Measurements from ENCODE around the gene TEX36. TPM values are rescaled to one million over a fixed set of nuclear protein-coding genes. Genes with fewer than 3 reads are reported as not detected.

TEX36 gene
- total RNA-seq, 4 donors from 2014 or later: 0.49 TPM; not detected in 3

GRCh38 chr10:125611756-125612155 lies 71.2 kb downstream of the TEX36 start:
- intact Hi-C loops (cut with DNase I; ENCODE audit: low total_unique reads): no loop called here
- no peak for TF ChIP-seq POLR2A (IDR thresholded peaks at IDR 0.05)
- TF ChIP-seq, protein P1, sequence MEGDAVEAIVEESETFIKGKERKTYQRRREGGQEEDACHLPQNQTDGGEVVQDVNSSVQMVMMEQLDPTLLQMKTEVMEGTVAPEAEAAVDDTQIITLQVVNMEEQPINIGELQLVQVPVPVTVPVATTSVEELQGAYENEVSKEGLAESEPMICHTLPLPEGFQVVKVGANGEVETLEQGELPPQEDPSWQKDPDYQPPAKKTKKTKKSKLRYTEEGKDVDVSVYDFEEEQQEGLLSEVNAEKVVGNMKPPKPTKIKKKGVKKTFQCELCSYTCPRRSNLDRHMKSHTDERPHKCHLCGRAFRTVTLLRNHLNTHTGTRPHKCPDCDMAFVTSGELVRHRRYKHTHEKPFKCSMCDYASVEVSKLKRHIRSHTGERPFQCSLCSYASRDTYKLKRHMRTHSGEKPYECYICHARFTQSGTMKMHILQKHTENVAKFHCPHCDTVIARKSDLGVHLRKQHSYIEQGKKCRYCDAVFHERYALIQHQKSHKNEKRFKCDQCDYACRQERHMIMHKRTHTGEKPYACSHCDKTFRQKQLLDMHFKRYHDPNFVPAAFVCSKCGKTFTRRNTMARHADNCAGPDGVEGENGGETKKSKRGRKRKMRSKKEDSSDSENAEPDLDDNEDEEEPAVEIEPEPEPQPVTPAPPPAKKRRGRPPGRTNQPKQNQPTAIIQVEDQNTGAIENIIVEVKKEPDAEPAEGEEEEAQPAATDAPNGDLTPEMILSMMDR (IDR thresholded peaks at IDR 0.05): no peak
- no peaks in the 10 kb centered on the region for H3K27me3 ChIP-seq
- H3K4me1 ChIP-seq: no peaks in the 10 kb centered on the region
- no peak overlapping the region for H3K4me3 ChIP-seq
- no peak overlapping the region for H3K27ac ChIP-seq
- H3K36me3 ChIP-seq: no peaks in the 10 kb centered on the region
- no peaks in the 10 kb centered on the region for H3K9me3 ChIP-seq
- no peak for DNase-seq

DNA sequence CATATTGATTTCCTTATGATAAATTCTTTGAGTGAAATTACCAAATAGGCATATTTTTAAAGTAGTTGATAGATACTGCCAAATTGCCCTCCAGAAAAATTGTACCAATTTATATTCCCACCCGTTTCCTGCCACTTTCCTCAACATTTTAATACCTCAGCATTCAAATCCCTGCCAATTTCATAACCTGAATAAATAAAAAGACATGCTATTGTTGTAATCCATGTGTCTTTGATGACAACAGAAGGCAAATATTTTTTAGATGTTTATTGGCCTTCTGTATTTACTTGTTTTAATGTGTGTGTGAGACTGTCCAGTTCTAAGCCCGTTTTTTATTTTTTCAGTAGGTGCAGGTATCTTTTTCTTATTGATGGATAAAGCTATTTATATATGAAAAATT lies 71.7 kb downstream of the TEX36 start:
- no peaks in the 10 kb centered on the region for H3K9me3 ChIP-seq
- H3K4me3 ChIP-seq: no peak overlapping the region
- no peak for DNase-seq
- H3K4me1 ChIP-seq: no peaks in the 10 kb centered on the region
- TF ChIP-seq POLR2A (IDR thresholded peaks at IDR 0.05): no peak
- TF ChIP-seq, protein P1 (IDR thresholded peaks at IDR 0.05): no peak
- intact Hi-C loops (cut with DNase I; ENCODE audit: low total_unique reads): no loop called here
- H3K27me3 ChIP-seq: no peaks in the 10 kb centered on the region
- H3K27ac ChIP-seq: no peak overlapping the region
- no peaks in the 10 kb centered on the region for H3K36me3 ChIP-seq

DNA sequence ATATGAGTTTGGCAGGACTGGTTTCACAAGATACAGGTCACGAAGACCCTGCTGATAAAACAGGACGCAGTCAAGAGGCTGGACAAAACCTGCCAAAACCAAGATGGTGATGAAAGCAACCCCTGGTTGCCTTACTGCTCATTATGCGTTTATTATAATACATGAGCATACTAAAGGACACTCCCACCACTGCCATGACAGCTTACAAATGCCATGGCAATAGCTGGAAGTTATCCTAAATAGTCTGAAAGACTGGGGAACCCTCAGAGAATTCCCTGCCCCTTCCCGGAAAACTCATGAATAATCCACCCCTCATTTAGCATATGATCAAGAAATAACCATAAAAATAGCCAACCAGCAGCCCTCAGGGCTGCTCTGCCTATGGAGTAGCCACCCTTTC lies 73.1 kb downstream of the TEX36 start:
- no peak for DNase-seq
- no peak overlapping the region for H3K27ac ChIP-seq
- no peaks in the 10 kb centered on the region for H3K36me3 ChIP-seq
- H3K4me3 ChIP-seq: no peak overlapping the region
- TF ChIP-seq, protein P1 (IDR thresholded peaks at IDR 0.05): no peak
- TF ChIP-seq POLR2A (IDR thresholded peaks at IDR 0.05): no peak
- no peaks in the 10 kb centered on the region for H3K9me3 ChIP-seq
- no peaks in the 10 kb centered on the region for H3K4me1 ChIP-seq
- intact Hi-C loops (cut with DNase I; ENCODE audit: low total_unique reads): no loop called here
- H3K27me3 ChIP-seq: no peaks in the 10 kb centered on the region

- Histone ChIP-seq H3K27me3 (no peaks in the 10 kb centered on the region), H3K9me3 (no peaks in the 10 kb centered on the region), H3K36me3 (no peaks in the 10 kb centered on the region), H3K4me3 (no peak overlapping the region), H3K27ac (no peak overlapping the region), H3K4me1 (no peaks in the 10 kb centered on the region)
- no peak for DNase-seq
- TF ChIP-seq, protein P1 (IDR thresholded peaks at IDR 0.05): no peak
- no peak for TF ChIP-seq POLR2A (IDR thresholded peaks at IDR 0.05)
- intact Hi-C loops (cut with DNase I; ENCODE audit: low total_unique reads): no loop called here
These were observed 74.5 kb downstream of the TEX36 start for GRCh38 chr10:125608474-125608873.

DNA sequence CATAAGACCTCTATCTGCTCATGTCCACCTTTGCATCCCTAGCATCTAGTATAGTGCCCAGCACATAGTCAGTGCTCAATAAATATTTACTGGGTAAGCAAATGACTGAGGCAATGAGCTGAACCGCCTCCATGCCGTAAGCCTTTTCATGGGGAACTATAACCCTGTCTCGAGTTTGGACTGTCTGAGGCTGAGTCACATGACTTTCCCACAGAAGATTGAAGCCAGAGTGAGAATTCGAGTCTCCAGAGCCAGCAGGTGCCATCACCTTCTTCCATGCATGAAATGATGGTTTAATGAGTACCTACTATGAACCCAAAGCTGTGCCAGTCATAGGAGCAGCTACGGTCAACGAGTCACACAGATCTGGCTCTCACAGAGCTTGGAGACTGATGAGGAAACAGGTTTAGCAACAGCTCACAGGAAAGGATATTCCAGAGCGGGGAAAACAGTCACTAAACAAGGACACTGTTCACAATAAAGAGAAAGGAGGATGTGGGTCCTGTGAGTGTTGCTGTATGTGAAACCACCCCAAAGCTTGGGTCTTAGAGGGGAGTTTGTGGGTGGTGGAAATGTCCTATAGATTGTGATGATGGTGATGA lies 75.2 kb downstream of the TEX36 start:
- no peak for DNase-seq
- Histone ChIP-seq H3K9me3 (no peaks in the 10 kb centered on the region), H3K36me3 (no peaks in the 10 kb centered on the region), H3K4me3 (no peak overlapping the region), H3K4me1 (no peaks in the 10 kb centered on the region), H3K27ac (no peak overlapping the region), H3K27me3 (no peaks in the 10 kb centered on the region)
- TF ChIP-seq POLR2A (IDR thresholded peaks at IDR 0.05): no peak
- TF ChIP-seq, protein P1 (IDR thresholded peaks at IDR 0.05): no peak
- intact Hi-C loops (cut with DNase I; ENCODE audit: low total_unique reads): no loop called here

All from uterus (tissue), 4 donors.